AG09309 (cell line): ENCODE measurements around the gene CCDC57.

Source experiments
- DNase-seq: peaks from one replicate; pipeline ENCODE4 v3.0.0-alpha.2; 2010; ENCODE audit warnings: low read depth
- H3K4me3 ChIP-seq: 2 replicates; pipeline ENCODE4 v1.5.1; 2011; ENCODE audit warnings: mild to moderate bottlenecking, low read depth, low read length, moderate library complexity; ENCODE audit not compliant: control insufficient read depth
- CTCF ChIP-seq: IDR thresholded peaks from 2 replicates; pipeline ENCODE4 v1.5.1; 2011; ENCODE audit warnings: mild to moderate bottlenecking, low read depth, low read length, inconsistent platforms; ENCODE audit not compliant: insufficient read depth, control insufficient read depth; ENCODE audit errors: missing control alignments

CCDC57 gene

GRCh38 chr17:82151106-82151957 lies 61.3 kb downstream of the CCDC57 start:
- no peak for TF ChIP-seq CTCF
- H3K4me3 ChIP-seq, result no peak overlapping the region
- DNase-seq, result no peak

- TF ChIP-seq CTCF, result no peak
- no peak overlapping the region for H3K4me3 ChIP-seq
- no peak for DNase-seq
Measured at GRCh38 chr17:82149401-82150099, 63.1 kb downstream of the CCDC57 start.

GRCh38 chr17:82148997-82149396 lies 63.6 kb downstream of the CCDC57 start:
- no peak overlapping the region for H3K4me3 ChIP-seq

GRCh38 chr17:82148011-82148410 lies 64.6 kb downstream of the CCDC57 start:
- no peak for TF ChIP-seq CTCF
- no peak overlapping the region for H3K4me3 ChIP-seq
- no peak for DNase-seq

More at GRCh38 chr17:82148997-82149396, 63.6 kb downstream of the CCDC57 start:
- no peak for DNase-seq
- no peak for TF ChIP-seq CTCF

GRCh38 chr17:82146663-82147654 lies 65.7 kb downstream of the CCDC57 start:
- DNase-seq, result no peak
- no peak for TF ChIP-seq CTCF
- H3K4me3 ChIP-seq, result no peak overlapping the region

- DNase-seq, result no peak
- TF ChIP-seq CTCF, result no peak
- no peak overlapping the region for H3K4me3 ChIP-seq
Measured at GRCh38 chr17:82145550-82146155, 67.0 kb downstream of the CCDC57 start.
